HG03354 (cell line): ENCODE results near the gene SDC3.

Experiments
- ATAC-seq: cut with Tn5 transposase; IDR thresholded peaks from one replicate; pipeline ENCODE4 v1.9.1; 2021; ENCODE audit warnings: mild to moderate bottlenecking; ENCODE audit not compliant: unreplicated experiment, poor library complexity, severe bottlenecking

SDC3 gene

GRCh38 chr1:30929135-30929889 is 20.8 kb upstream of the SDC3 start:
- no peak for ATAC-seq

- ATAC-seq, result no peak
Measured at GRCh38 chr1:30928789-30929134, 20.2 kb upstream of the SDC3 start.

- ATAC-seq, result no peak
Measured at GRCh38 chr1:30928171-30928570, 19.6 kb upstream of the SDC3 start.

- no peak for ATAC-seq
Measured at GRCh38 chr1:30927448-30927847, 18.9 kb upstream of the SDC3 start.

- ATAC-seq, result no peak
Measured at GRCh38 chr1:30923597-30923996, 15.0 kb upstream of the SDC3 start.

- no peak for ATAC-seq
Measured at GRCh38 chr1:30920827-30921226, 12.3 kb upstream of the SDC3 start.

- no peak for ATAC-seq
Measured at GRCh38 chr1:30919025-30919881, 10.7 kb upstream of the SDC3 start.

- no peak for ATAC-seq
Measured at GRCh38 chr1:30916296-30916695, 7.7 kb upstream of the SDC3 start.

GRCh38 chr1:30915491-30916230 is 7.1 kb upstream of the SDC3 start:
- ATAC-seq, result no peak

- no peak for ATAC-seq
Measured at GRCh38 chr1:30914931-30915330, 6.4 kb upstream of the SDC3 start.

GRCh38 chr1:30914587-30914922 is 6.0 kb upstream of the SDC3 start:
- ATAC-seq, result no peak

- ATAC-seq, result no peak
Measured at GRCh38 chr1:30912913-30913652, 4.5 kb upstream of the SDC3 start.

GRCh38 chr1:30912224-30912623 is 3.7 kb upstream of the SDC3 start:
- no peak for ATAC-seq

- ATAC-seq, result no peak
Measured at GRCh38 chr1:30911059-30911954, 2.7 kb upstream of the SDC3 start.

GRCh38 chr1:30909365-30910068 is 959 bp upstream of the SDC3 start:
- no peak for ATAC-seq

GRCh38 chr1:30908316-30908695 is 252 bp downstream of the SDC3 start:
- ATAC-seq, result no peak

- ATAC-seq, result no peak
Measured at GRCh38 chr1:30907481-30908315, 860 bp downstream of the SDC3 start.
